Spleen (tissue), 11 donors: Measurements from ENCODE around the gene MN1. TPM values are rescaled to one million over a fixed set of nuclear protein-coding genes. Genes with fewer than 3 reads are reported as not detected.

Experiments
- DNase-seq: peaks from one replicate; pipeline ENCODE4 v3.0.0-alpha.2; 2020
- H3K27ac ChIP-seq, 8 donors: fragments of 200-600 bp; sonication (generic) in 7 of 8; 1 replicate in 4 of 8; 2 replicates in 4 of 8; pipeline versions ENCODE4 v1.5.0 to v1.8.0; 2016 to 2021; ENCODE audit warnings: inconsistent platforms in 4 of 8, mild to moderate bottlenecking in 4 of 8, moderate library complexity in 1 of 8
- H3K27me3 ChIP-seq, 7 donors: fragments of 200-600 bp; sonication (generic) in 6 of 7; replicated peaks in 1 of 7; 1 replicate in 4 of 7; 2 replicates in 3 of 7; pipeline versions ENCODE4 v1.5.0 to v1.8.0; 2016 to 2021; ENCODE audit warnings: inconsistent platforms in 3 of 7, mild to moderate bottlenecking in 1 of 7
- H3K36me3 ChIP-seq, 6 donors: fragments of 200-600 bp; sonication (generic) in 5 of 6; 1 replicate in 4 of 6; 2 replicates in 2 of 6; pipeline versions ENCODE4 v1.5.0 to v1.8.0; 2016 to 2021; ENCODE audit warnings: inconsistent platforms in 2 of 6
- H3K4me1 ChIP-seq, 6 donors: fragments of 200-600 bp; sonication (generic) in 5 of 6; 1 replicate in 3 of 6; 2 replicates in 3 of 6; pipeline versions ENCODE4 v1.5.0 to v1.8.0; 2016 to 2021; ENCODE audit warnings: inconsistent platforms in 3 of 6
- H3K4me3 ChIP-seq, 8 donors: fragments of 200-600 bp; sonication (generic) in 7 of 8; 1 replicate in 4 of 8; 2 replicates in 4 of 8; pipeline versions ENCODE4 v1.5.0 to v1.8.0; 2016 to 2021; ENCODE audit warnings: inconsistent platforms in 4 of 8, mild to moderate bottlenecking in 4 of 8, moderate library complexity in 2 of 8
- H3K9me3 ChIP-seq, 8 donors: fragments of 200-600 bp; sonication (generic) in 7 of 8; 1 replicate in 4 of 8; 2 replicates in 4 of 8; pipeline versions ENCODE4 v1.5.0 to v1.8.0; 2016 to 2021; ENCODE audit warnings: inconsistent platforms in 4 of 8
- CTCF ChIP-seq, 11 experiments: fragments of 200-600 bp in 7 of 11; fragments of 450-650 bp in 4 of 11; sonication (generic) in 4 of 11; IDR thresholded peaks in 8 of 11; conservative IDR thresholded peaks in 3 of 11; 1 replicate in 7 of 11; 2 replicates in 4 of 11; pipeline versions ENCODE4 v1.4.0 to v1.8.0; 2016 to 2021; ENCODE audit warnings: antibody characterized with exemption in 11 of 11, inconsistent platforms in 4 of 11, mild to moderate bottlenecking in 1 of 11
- POLR2A ChIP-seq, 3 donors: fragments of 450-650 bp; IDR thresholded peaks; one replicate each; pipeline ENCODE4 v1.5.1; 2017; ENCODE audit warnings: antibody characterized with exemption in 3 of 3, mild to moderate bottlenecking in 1 of 3
- POLR2AphosphoS5 ChIP-seq, 3 donors: sonication (generic); formaldehyde crosslinking; IDR thresholded peaks; one replicate each; pipeline ENCODE4 v1.5.1; 2017; ENCODE audit warnings: antibody characterized with exemption in 3 of 3
- whole genome bisulfite sequencing, 5 donors: extraction: QIAGEN DNeasy Blood & Tissue Kit in 3 of 5; methylation state at CpG; one replicate each; pipeline versions ENCODE4 v1.1.5 to v1.1.7; 2013 to 2018; 5-methylcytosine and 5-hydroxymethylcytosine counted together
- intact Hi-C: fragments of 100-400 bp; cut with DNase I; formaldehyde crosslinking; loops from one replicate; pipeline ENCODE4 v1.15.0; 2023; ENCODE audit warnings: low total_unique reads
- polyA plus RNA-seq, 3 donors: library from polyadenylated mRNA; stranded (reverse); fragments of 200-250 nt; gene quantifications; one replicate each; pipeline ENCODE4 v1.2.1, GENCODE V29; 2013
- total RNA-seq, 7 donors: library from RNA; depleted of rRNA in 3 of 7; stranded (reverse); fragments of >200 nt in 3 of 7; fragmentation: NEBNext Ultra II Directional in 4 of 7; extraction: Animal tissue kit (Norgen Biotek cat#: 25700) in 4 of 7; gene quantifications; one replicate each; pipeline versions ENCODE4 v1.1.0 to v1.2.1, GENCODE V29; 2016 to 2021
- donor health status: healthy with polysubstance abuse.
- donor health status: DM: no; HTN: no; CAD: no; lungs with moderate emphysema.
- donor health status: DM: no; HTN: no; CAD: no.
- donor health status: Bipolar disorder and iron deficiency.
- donor health status: healthy.
- donor health status: DM: no; HTN: no; CAD: no.
- donor health status: DM: yes; HTN: yes; CAD: no.

Gene MN1
- total and polyA plus RNA-seq, 10 donors: 0.15 to 1.5 (median 0.71) TPM

- H3K9me3 ChIP-seq: no peaks in the 10 kb centered on the region
- DNase-seq: no peak
- H3K36me3 ChIP-seq: no peaks in the 10 kb centered on the region
- peak overlapping the region in 4 of 8 donors; percentile 63 to 75 (median 71) for H3K27ac ChIP-seq
- TF ChIP-seq POLR2AphosphoS5 (IDR thresholded peaks at IDR 0.05) (no peak), POLR2A (IDR thresholded peaks at IDR 0.05) (no peak)
- no peak overlapping the region for H3K4me3 ChIP-seq
- peaks cover 0 to 9% (median 0%) of the 10 kb centered on the region in 7 donors for H3K27me3 ChIP-seq
- 75 to 91% (median 83%) methylated on average over 4 of the region's 4 CpGs for WGBS, 5 donors
- intact Hi-C loops: no loop called here
- H3K4me1 ChIP-seq: peaks cover 0 to 16% (median 4%) of the 10 kb centered on the region in 6 donors
Observed at GRCh38 chr22:27727673-27728451, 73.7 kb downstream of the MN1 start.

GRCh38 chr22:27726686-27727449, 74.7 kb downstream of the MN1 start:
- H3K27me3 ChIP-seq: peaks cover 0 to 9% (median 0%) of the 10 kb centered on the region in 7 donors
- no peak overlapping the region for H3K4me3 ChIP-seq
- intact Hi-C loops: no loop called here
- no peak for DNase-seq
- TF ChIP-seq POLR2A (IDR thresholded peaks at IDR 0.05) (no peak), POLR2AphosphoS5 (IDR thresholded peaks at IDR 0.05) (peak in 2 of 3 donors; percentile 6 to 34)
- H3K27ac ChIP-seq: peak overlapping the region in 6 of 8 donors; percentile 36 to 75 (median 65)
- H3K36me3 ChIP-seq: no peaks in the 10 kb centered on the region
- WGBS, 5 donors: 24 to 37% (median 28%) methylated on average over 12 to 13 of the region's 13 CpGs
- H3K4me1 ChIP-seq: peaks cover 0 to 16% (median 4%) of the 10 kb centered on the region in 6 donors
- H3K9me3 ChIP-seq: no peaks in the 10 kb centered on the region

- peaks cover 0 to 9% (median 0%) of the 10 kb centered on the region in 7 donors for H3K27me3 ChIP-seq
- intact Hi-C loops: no loop called here
- WGBS, 5 donors: 46 to 71% (median 65%) methylated on average over 5 of the region's 5 CpGs
- H3K27ac ChIP-seq: peak overlapping the region in 6 of 8 donors; percentile 30 to 75 (median 65)
- DNase-seq: no peak
- no peaks in the 10 kb centered on the region for H3K9me3 ChIP-seq
- H3K4me1 ChIP-seq: peaks cover 0 to 16% (median 4%) of the 10 kb centered on the region in 6 donors
- no peak overlapping the region for H3K4me3 ChIP-seq
- H3K36me3 ChIP-seq: no peaks in the 10 kb centered on the region
- TF ChIP-seq CTCF (IDR thresholded peaks at IDR 0.05 in 8 of 11, conservative IDR thresholded peaks at IDR 0.05 in 3 of 11) (no peak), POLR2AphosphoS5 (IDR thresholded peaks at IDR 0.05) (no peak), POLR2A (IDR thresholded peaks at IDR 0.05) (no peak)
Observed at GRCh38 chr22:27726331-27726685, 75.2 kb downstream of the MN1 start.

GRCh38 chr22:27725661-27726060, 75.9 kb downstream of the MN1 start:
- Histone ChIP-seq H3K9me3 (no peaks in the 10 kb centered on the region), H3K4me3 (no peak overlapping the region), H3K27me3 (peaks cover 0 to 9% (median 0%) of the 10 kb centered on the region in 7 donors), H3K27ac (peak overlapping the region in 4 of 8 donors; percentile 63 to 75 (median 71)), H3K36me3 (no peaks in the 10 kb centered on the region), H3K4me1 (peaks cover 0 to 16% (median 4%) of the 10 kb centered on the region in 6 donors)
- intact Hi-C loops: no loop called here
- WGBS, 5 donors: 70 to 83% (median 76%) methylated on average over 5 of the region's 5 CpGs
- no peak for DNase-seq
- TF ChIP-seq POLR2AphosphoS5 (IDR thresholded peaks at IDR 0.05): no peak
- TF ChIP-seq POLR2A (IDR thresholded peaks at IDR 0.05): no peak
- TF ChIP-seq CTCF (IDR thresholded peaks at IDR 0.05 in 8 of 11, conservative IDR thresholded peaks at IDR 0.05 in 3 of 11): no peak

- H3K36me3 ChIP-seq: no peaks in the 10 kb centered on the region
- TF ChIP-seq POLR2AphosphoS5 (IDR thresholded peaks at IDR 0.05) (no peak), POLR2A (IDR thresholded peaks at IDR 0.05) (no peak), CTCF (IDR thresholded peaks at IDR 0.05 in 8 of 11, conservative IDR thresholded peaks at IDR 0.05 in 3 of 11) (no peak)
- no peak for DNase-seq
- H3K4me3 ChIP-seq: no peak overlapping the region
- H3K27ac ChIP-seq: no peak overlapping the region
- 77 to 85% (median 80%) methylated on average over 4 of the region's 4 CpGs for WGBS, 5 donors
- H3K27me3 ChIP-seq: peaks cover 0 to 9% (median 0%) of the 10 kb centered on the region in 7 donors
- intact Hi-C loops: no loop called here
- H3K4me1 ChIP-seq: peaks cover 0 to 16% (median 4%) of the 10 kb centered on the region in 6 donors
- H3K9me3 ChIP-seq: no peaks in the 10 kb centered on the region
Observed at GRCh38 chr22:27724709-27725108, 76.8 kb downstream of the MN1 start.
